H1 (cell line): ENCODE measurements around the gene LARP4. TPM values are rescaled to one million over a fixed set of nuclear protein-coding genes. Genes with fewer than 3 reads are reported as not detected.

ENCODE experiments used
- CTCF ChIA-PET: fragments of 300-600 bp; sonication (Branson Sonifier 250); formaldehyde crosslinking; loops from one replicate; lab custom pipeline; 2021; ENCODE audit not compliant: partially characterized antibody; lab: Charles Lee
- POLR2A ChIA-PET: fragments of 300-600 bp; sonication (Branson Sonifier 250); formaldehyde crosslinking; loops from one replicate; lab custom pipeline; 2021; ENCODE audit warnings: inconsistent platforms; ENCODE audit not compliant: partially characterized antibody; lab: Charles Lee
- DNase-seq, 2 experiments: peaks; one replicate each; pipeline versions ENCODE4 v3.0.0 to v3.0.0-alpha.2; 2010 to 2022; ENCODE audit warnings: low spot score in 2 of 2, low read depth in 1 of 2, mixed read lengths in 1 of 2
- FAIRE-seq: peaks from 2 replicates; lab custom pipeline; 2011; peaks lifted over from hg19 to GRCh38; lab: Jason Lieb, UNC
- H2AFZ ChIP-seq: 2 replicates; pipeline ENCODE4 v1.8.1; 2012; ENCODE audit warnings: low read length, inconsistent platforms
- H2AK5ac ChIP-seq: 2 replicates; pipeline ENCODE4 v1.6.1; 2013; ENCODE audit warnings: low read depth, low read length
- H2BK120ac ChIP-seq: replicated peaks from 2 replicates; pipeline ENCODE3; 2013; ENCODE audit warnings: low read depth, low read length, inconsistent platforms
- H2BK12ac ChIP-seq: 2 replicates; pipeline ENCODE4 v1.6.1; 2013; ENCODE audit warnings: low read depth, low read length
- H2BK15ac ChIP-seq: 2 replicates; pipeline ENCODE4 v1.6.1; 2013; ENCODE audit warnings: low read length
- H2BK20ac ChIP-seq: 2 replicates; pipeline ENCODE4 v1.6.1; 2013; ENCODE audit warnings: low read length
- H2BK5ac ChIP-seq: 2 replicates; pipeline ENCODE4 v1.6.1; 2013; ENCODE audit warnings: low read depth, low read length
- H3K14ac ChIP-seq: 2 replicates; pipeline ENCODE4 v1.6.1; 2013; ENCODE audit warnings: inconsistent platforms; ENCODE audit not compliant: insufficient read length
- H3K18ac ChIP-seq: 2 replicates; pipeline ENCODE4 v1.6.1; 2013; ENCODE audit warnings: low read length; ENCODE audit errors: extremely low read depth
- H3K23ac ChIP-seq: 2 replicates; pipeline ENCODE4 v1.6.1; 2013; ENCODE audit warnings: inconsistent platforms; ENCODE audit not compliant: insufficient read length
- H3K23me2 ChIP-seq: 2 replicates; pipeline ENCODE4 v1.6.1; 2013; ENCODE audit warnings: low read depth, low read length
- H3K27ac ChIP-seq: 2 replicates; pipeline ENCODE4 v1.6.1; 2011; ENCODE audit warnings: low read depth, low read length, inconsistent platforms
- H3K27me3 ChIP-seq, 4 experiments: replicated peaks in 1 of 4; 1 replicate in 1 of 4; 2 replicates in 3 of 4; pipeline versions ENCODE4 v1.6.1 to v1.8.1; 2011 to 2013; ENCODE audit warnings: low read length in 3 of 4, mild to moderate bottlenecking in 3 of 4, inconsistent platforms in 2 of 4, mixed read lengths in 2 of 4, moderate library complexity in 1 of 4; ENCODE audit not compliant: control insufficient read depth in 3 of 4, insufficient read depth in 3 of 4; ENCODE audit errors: extremely low read depth in 1 of 4
- H3K36me3 ChIP-seq, 4 experiments: 2 replicates each; pipeline versions ENCODE4 v1.6.1 to v1.8.1; 2011 to 2013; ENCODE audit warnings: mild to moderate bottlenecking in 4 of 4, low read length in 3 of 4, moderate library complexity in 2 of 4, control low read depth in 1 of 4, inconsistent platforms in 1 of 4; ENCODE audit not compliant: insufficient read depth in 4 of 4, control insufficient read depth in 2 of 4
- H3K4ac ChIP-seq: replicated peaks from 2 replicates; pipeline ENCODE3; 2013; ENCODE audit warnings: low read length, low read depth, mixed read lengths, inconsistent platforms; ENCODE audit not compliant: insufficient read length
- H3K4me1 ChIP-seq, 4 experiments: replicated peaks in 1 of 4; 1 replicate in 1 of 4; 2 replicates in 3 of 4; pipeline versions ENCODE4 v1.6.1 to v1.8.1; 2011 to 2013; ENCODE audit warnings: low read length in 3 of 4, inconsistent platforms in 2 of 4, mixed read lengths in 1 of 4; ENCODE audit not compliant: insufficient read depth in 4 of 4, control insufficient read depth in 3 of 4
- H3K4me2 ChIP-seq, 2 experiments: 2 replicates each; pipeline versions ENCODE4 v1.6.1 to v1.8.1; 2011 to 2013; ENCODE audit warnings: low read depth in 2 of 2, low read length in 2 of 2, control low read depth in 1 of 2, inconsistent platforms in 1 of 2, mild to moderate bottlenecking in 1 of 2; ENCODE audit not compliant: insufficient read depth in 1 of 2
- H3K4me3 ChIP-seq, 4 experiments: fragments of 200-600, 300-600 bp in 1 of 4; sonication (generic), shearing (Covaris generic), sonication (Bioruptor Twin) in 1 of 4; 2 replicates each; pipeline versions ENCODE4 v1.5.1 to v1.8.1; 2011 to 2016; ENCODE audit warnings: low read length in 4 of 4, low read depth in 3 of 4, control low read depth in 2 of 4, inconsistent platforms in 2 of 4, mild to moderate bottlenecking in 2 of 4, mixed read lengths in 1 of 4, moderate library complexity in 1 of 4; ENCODE audit not compliant: insufficient read depth in 2 of 4; ENCODE audit errors: extremely low read depth in 1 of 4
- H3K56ac ChIP-seq: replicated peaks from 2 replicates; pipeline ENCODE3; 2013; ENCODE audit warnings: low read depth, mild to moderate bottlenecking, mixed read lengths, low read length, inconsistent platforms; ENCODE audit not compliant: insufficient read length
- H3K79me1 ChIP-seq: 2 replicates; pipeline ENCODE4 v1.6.1; 2013; ENCODE audit warnings: low read depth, low read length, control low read depth
- H3K79me2 ChIP-seq, 2 experiments: 2 replicates each; pipeline versions ENCODE4 v1.6.1 to v1.8.1; 2012 to 2013; ENCODE audit warnings: low read length in 2 of 2, mild to moderate bottlenecking in 2 of 2, inconsistent platforms in 1 of 2; ENCODE audit not compliant: insufficient read depth in 2 of 2, control insufficient read depth in 1 of 2
- H3K9ac ChIP-seq, 4 experiments: replicated peaks in 1 of 4; 1 replicate in 1 of 4; 2 replicates in 3 of 4; pipeline versions ENCODE4 v1.6.1 to v1.8.1; 2011 to 2013; ENCODE audit warnings: low read depth in 3 of 4, low read length in 3 of 4, control low read depth in 2 of 4, mild to moderate bottlenecking in 2 of 4, moderate library complexity in 2 of 4, inconsistent platforms in 1 of 4; ENCODE audit errors: extremely low read depth in 1 of 4
- H3K9me3 ChIP-seq, 2 experiments: 2 replicates each; pipeline versions ENCODE4 v1.6.1 to v1.8.1; 2012 to 2013; ENCODE audit warnings: mild to moderate bottlenecking in 2 of 2, moderate library complexity in 2 of 2, control low read depth in 1 of 2, inconsistent platforms in 1 of 2, low read depth in 1 of 2, low read length in 1 of 2, mixed read lengths in 1 of 2; ENCODE audit not compliant: insufficient read depth in 2 of 2
- H4K20me1 ChIP-seq, 2 experiments: replicated peaks in 1 of 2; 2 replicates each; pipeline versions ENCODE3 to v1.8.1; 2011 to 2013; ENCODE audit warnings: inconsistent platforms in 2 of 2, low read length in 2 of 2, mild to moderate bottlenecking in 1 of 2; ENCODE audit not compliant: insufficient read depth in 2 of 2, control insufficient read depth in 1 of 2
- H4K5ac ChIP-seq: 2 replicates; pipeline ENCODE4 v1.6.1; 2013; ENCODE audit warnings: low read length, low read depth, mixed read lengths, inconsistent platforms; ENCODE audit not compliant: insufficient read length
- H4K8ac ChIP-seq: 2 replicates; pipeline ENCODE4 v1.8.0; 2013; ENCODE audit warnings: mild to moderate bottlenecking, moderate library complexity, low read length, inconsistent platforms; ENCODE audit not compliant: insufficient read depth; ENCODE audit errors: extremely low read depth
- H4K91ac ChIP-seq: replicated peaks from 2 replicates; pipeline ENCODE3; 2013; ENCODE audit warnings: low read length, mixed read lengths, inconsistent platforms; ENCODE audit not compliant: insufficient read length
- CBX5 ChIP-seq: fragments of 300-800, 300-1000 bp; sonication (generic); IDR thresholded peaks from 2 replicates; pipeline ENCODE4 v1.7.1; 2016; ENCODE audit warnings: antibody characterized with exemption, low read length, low read depth
- EP300 ChIP-seq, 2 experiments: IDR thresholded peaks; 1 replicate in 1 of 2; 2 replicates in 1 of 2; pipeline ENCODE4 v1.6.1; 2011 to 2012; ENCODE audit warnings: low read depth in 2 of 2, low read length in 2 of 2, mild to moderate bottlenecking in 2 of 2, borderline replicate concordance in 1 of 2, inconsistent platforms in 1 of 2, moderate library complexity in 1 of 2
- FOSL1 ChIP-seq: IDR thresholded peaks from 2 replicates; pipeline ENCODE4 v1.6.1; 2011; ENCODE audit warnings: mild to moderate bottlenecking, low read depth, low read length, moderate library complexity; ENCODE audit not compliant: insufficient read depth
- GABPA ChIP-seq: IDR thresholded peaks from 2 replicates; pipeline ENCODE4 v1.6.1; 2011; ENCODE audit warnings: mild to moderate bottlenecking, low read length, moderate library complexity, borderline replicate concordance; ENCODE audit not compliant: insufficient read depth
- GTF2F1 ChIP-seq: IDR thresholded peaks from 2 replicates; pipeline ENCODE4 v1.6.1; 2012; ENCODE audit warnings: low read depth, low read length, improper control_type of control experiment, borderline replicate concordance
- KDM4A ChIP-seq: IDR thresholded peaks from one replicate; pipeline ENCODE4 v1.7.1; 2012; ENCODE audit warnings: low read depth, mild to moderate bottlenecking, moderate library complexity, low read length, inconsistent platforms; ENCODE audit not compliant: severe bottlenecking
- POLR2AphosphoS5 ChIP-seq: IDR thresholded peaks from 2 replicates; pipeline ENCODE4 v1.6.1; 2011; ENCODE audit warnings: low read depth, low read length
- SIX5 ChIP-seq: IDR thresholded peaks from 2 replicates; pipeline ENCODE4 v1.6.1; 2011; ENCODE audit warnings: mild to moderate bottlenecking, low read depth, low read length
- SP2 ChIP-seq: IDR thresholded peaks from 2 replicates; pipeline ENCODE4 v1.6.1; 2012; ENCODE audit warnings: mild to moderate bottlenecking, low read length, inconsistent platforms
- YY1 ChIP-seq: IDR thresholded peaks from 2 replicates; pipeline ENCODE4 v1.6.1; 2011; ENCODE audit warnings: low read depth, mild to moderate bottlenecking, low read length
- WGBS, 2 experiments: shearing (Covaris generic) in 1 of 2; methylation state at CpG; one replicate each; pipeline versions ENCODE4 v1.1.6 to v1.1.7; 2013 to 2015; ENCODE audit warnings: low lambda C conversion rate in 2 of 2, mixed read lengths in 2 of 2, inconsistent platforms in 1 of 2, low coverage in 1 of 2, missing lambda C conversion rate in 1 of 2; ENCODE audit not compliant: insufficient replicate concordance in 2 of 2, insufficient coverage in 1 of 2, insufficient read length in 1 of 2; ENCODE audit errors: extremely low coverage in 1 of 2, missing lambda C conversion rate in 1 of 2; 5-methylcytosine and 5-hydroxymethylcytosine counted together
- polyA plus RNA-seq, 7 experiments: library from polyadenylated mRNA; depleted of rRNA in 3 of 7; stranded (reverse) in 5 of 7; unstranded in 2 of 7; fragments of >200 nt in 5 of 7; fragments of 200-250 nt in 2 of 7; gene quantifications; 1 replicate in 5 of 7; 2 replicates in 1 of 7; 4 replicates in 1 of 7; pipeline versions ENCODE4 v1.2.1 to v1.2.3, GENCODE V29; 2011 to 2013; ENCODE audit warnings: missing spikeins in 2 of 7, mixed read lengths in 2 of 7
- total RNA-seq: library from RNA; stranded (reverse); fragmentation: NEBNext Ultra II Directional; extraction: Animal tissue kit (Norgen Biotek cat#: 25700); gene quantifications from 2 replicates; pipeline ENCODE4 v1.2.1, GENCODE V29; 2021

Gene LARP4
- total and polyA plus RNA-seq, 2 of the 8 experiments (the other 6 are each of a cell fraction or from before 2014, with no cell fraction given) = 12.8 to 93.9 TPM

DNA sequence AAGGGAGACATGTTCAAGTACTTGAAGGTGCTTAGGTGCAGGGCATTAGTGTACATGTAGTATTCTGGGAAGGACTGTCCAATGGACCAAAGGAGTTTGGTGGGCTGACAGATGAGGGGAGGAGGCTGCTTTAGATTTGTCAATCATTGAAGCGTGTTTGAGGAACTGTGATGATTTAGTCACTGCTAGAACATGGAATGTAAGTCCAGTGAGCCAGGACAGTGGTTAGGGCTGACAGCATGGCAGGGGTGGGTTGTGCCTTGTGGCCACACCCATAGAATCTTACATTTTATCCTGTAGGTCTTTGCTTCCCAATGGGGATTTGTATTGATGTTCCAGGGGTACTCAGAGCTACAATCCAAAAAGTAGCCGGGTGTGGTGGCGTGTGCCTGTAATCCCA lies 128.7 kb downstream of the LARP4 start:
- Histone ChIP-seq H4K5ac (no peak overlapping the region), H3K4ac (no peak overlapping the region), H2BK20ac (no peak overlapping the region), H3K79me2 (peaks cover 4 to 52% of the 10 kb centered on the region in 2 experiments), H2AFZ (no peak overlapping the region), H3K27ac (no peak overlapping the region), H3K18ac (no peak overlapping the region), H3K4me3 (no peak overlapping the region), H2AK5ac (no peak overlapping the region), H3K4me1 (peaks cover 0 to 8% (median 0%) of the 10 kb centered on the region in 4 experiments; a peak in 3 of 7 replicates), H3K36me3 (no peaks in the 10 kb centered on the region), H3K27me3 (no peaks in the 10 kb centered on the region), H3K56ac (no peak overlapping the region), H2BK15ac (0 out of 2 replicates have a peak overlapping the region, but pooled peaks have one; percentile 49), H3K79me1 (peaks cover 14% of the 10 kb centered on the region), H3K9ac (no peak overlapping the region), H3K9me3 (no peaks in the 10 kb centered on the region), H4K8ac (no peak overlapping the region), H3K23me2 (no peaks in the 10 kb centered on the region), H4K20me1 (peaks cover 0 to 3% of the 10 kb centered on the region in 2 experiments), H2BK120ac (no peak overlapping the region), H3K23ac (no peak overlapping the region), H3K4me2 (no peak overlapping the region), H4K91ac (no peak overlapping the region), H2BK12ac (no peak overlapping the region), H3K14ac (no peak overlapping the region), H2BK5ac (0 out of 2 replicates have a peak overlapping the region, but pooled peaks have one; percentile 26)
- CTCF ChIA-PET = interaction anchor here (0.6 to 0.9 kb wide), 2 partner anchors 10 to 25 kb away, joined by 3 read pairs; no protein-coding TSS in a partner anchor
- FAIRE-seq (no peak), DNase-seq (no peak)
- TF ChIP-seq FOSL1 = no peak
- no peak for TF ChIP-seq CBX5
- no peak for TF ChIP-seq KDM4A
- no peak for TF ChIP-seq SP2
- no peak for TF ChIP-seq SIX5
- TF ChIP-seq GABPA = no peak
- TF ChIP-seq YY1 = no peak
- TF ChIP-seq GTF2F1 = no peak
- no peak for TF ChIP-seq EP300 (IDR thresholded peaks at IDR 0.05; ENCODE audit: borderline replicate concordance in 1 of 2, low read depth in 2 of 2, low read length in 2 of 2)
- TF ChIP-seq POLR2AphosphoS5 = no peak
- POLR2A ChIA-PET = no interaction called here
- 93% methylated on average over 3 of the region's 3 CpGs; no CpG with 5 or more reads in 1 of the 2 experiments for WGBS, 2 experiments
